Measurements from ENCODE around the gene MTHFD2L.

Gene MTHFD2L

GRCh38 chr4:74252933-74253332 lies 95.0 kb downstream of the MTHFD2L start:
- no peak for DNase-seq (ENCODE audit: low read depth)

- no peak for DNase-seq (ENCODE audit: low read depth)
Measured at GRCh38 chr4:74254386-74254785, 96.5 kb downstream of the MTHFD2L start.

- DNase-seq (ENCODE audit: low read depth), result no peak
Measured at GRCh38 chr4:74255096-74255495, 97.2 kb downstream of the MTHFD2L start.

GRCh38 chr4:74258963-74259362 lies 101.0 kb downstream of the MTHFD2L start:
- DNase-seq (ENCODE audit: low read depth), result no peak

- DNase-seq (ENCODE audit: low read depth), result no peak
Measured at GRCh38 chr4:74260036-74260435, 102.1 kb downstream of the MTHFD2L start.

GRCh38 chr4:74262522-74262921 lies 104.6 kb downstream of the MTHFD2L start:
- no peak for DNase-seq (ENCODE audit: low read depth)

GRCh38 chr4:74263551-74263950 lies 105.6 kb downstream of the MTHFD2L start:
- DNase-seq (ENCODE audit: low read depth), result no peak

GRCh38 chr4:74266081-74266480 lies 108.2 kb downstream of the MTHFD2L start:
- no peak for DNase-seq (ENCODE audit: low read depth)

- DNase-seq (ENCODE audit: low read depth), result no peak
Measured at GRCh38 chr4:74267998-74268606, 110.2 kb downstream of the MTHFD2L start.

GRCh38 chr4:74268643-74269042 lies 110.7 kb downstream of the MTHFD2L start:
- no peak for DNase-seq (ENCODE audit: low read depth)

- no peak for DNase-seq (ENCODE audit: low read depth)
Measured at GRCh38 chr4:74278490-74278889, 120.6 kb downstream of the MTHFD2L start.

- DNase-seq (ENCODE audit: low read depth), result no peak
Measured at GRCh38 chr4:74279716-74280115, 121.8 kb downstream of the MTHFD2L start.

- no peak for DNase-seq (ENCODE audit: low read depth)
Measured at GRCh38 chr4:74282926-74283325, 125.0 kb downstream of the MTHFD2L start.

- no peak for DNase-seq (ENCODE audit: low read depth)
Measured at GRCh38 chr4:74283614-74284013, 125.7 kb downstream of the MTHFD2L start.

GRCh38 chr4:74284053-74284452 lies 126.1 kb downstream of the MTHFD2L start:
- no peak for DNase-seq (ENCODE audit: low read depth)

- DNase-seq (ENCODE audit: low read depth), result no peak
Measured at GRCh38 chr4:74287164-74287563, 129.2 kb downstream of the MTHFD2L start.

- no peak for DNase-seq (ENCODE audit: low read depth)
Measured at GRCh38 chr4:74287791-74288190, 129.9 kb downstream of the MTHFD2L start.

- DNase-seq (ENCODE audit: low read depth), result no peak
Measured at GRCh38 chr4:74291471-74291870, 133.6 kb downstream of the MTHFD2L start.

- no peak for DNase-seq (ENCODE audit: low read depth)
Measured at GRCh38 chr4:74292111-74292870, 134.4 kb downstream of the MTHFD2L start.

GRCh38 chr4:74293558-74293957 lies 135.6 kb downstream of the MTHFD2L start:
- no peak for DNase-seq (ENCODE audit: low read depth)

GRCh38 chr4:74294681-74295080 lies 136.8 kb downstream of the MTHFD2L start:
- no peak for DNase-seq (ENCODE audit: low read depth)

GRCh38 chr4:74297539-74297938 lies 139.6 kb downstream of the MTHFD2L start:
- DNase-seq (ENCODE audit: low read depth), result no peak

- DNase-seq (ENCODE audit: low read depth), result no peak
Measured at GRCh38 chr4:74304095-74304625, 146.2 kb downstream of the MTHFD2L start.

- no peak for DNase-seq (ENCODE audit: low read depth)
Measured at GRCh38 chr4:74305000-74305399, 147.1 kb downstream of the MTHFD2L start.
